Activated CD4-positive, alpha-beta T cell treated with anti-CD3 and anti-CD28 coated beads, Interleukin-2, amount 10 ng/mL, durations not matched to agents 24 days and 14 days (primary cell): ENCODE measurements around the gene PSMG3. TPM values are rescaled to one million over a fixed set of nuclear protein-coding genes. Genes with fewer than 3 reads are reported as not detected.
"Not testable (repeated sequence)": the region's sequence is repeated elsewhere in the genome, so short reads cannot be mapped to it uniquely, and the experiment has no call there.

Experiments
- DNase-seq: peaks from one replicate; pipeline ENCODE4 v3.0.0; 2022
- H3K27ac Mint-ChIP-seq: one replicate; pipeline ENCODE4 v1.8.0; 2022; ENCODE audit warnings: mild to moderate bottlenecking, mixed read lengths
- H3K27me3 Mint-ChIP-seq: one replicate; pipeline ENCODE4 v1.8.0; 2022; ENCODE audit warnings: mixed read lengths
- H3K36me3 Mint-ChIP-seq: one replicate; pipeline ENCODE4 v1.8.0; 2022; ENCODE audit warnings: low read depth, mild to moderate bottlenecking, mixed read lengths
- H3K4me1 Mint-ChIP-seq: one replicate; pipeline ENCODE4 v1.8.0; 2021; ENCODE audit warnings: mixed read lengths
- H3K4me3 Mint-ChIP-seq: one replicate; pipeline ENCODE4 v1.8.0; 2022; ENCODE audit warnings: mild to moderate bottlenecking, moderate library complexity, mixed read lengths
- H3K9me3 Mint-ChIP-seq: one replicate; pipeline ENCODE4 v1.8.0; 2021; ENCODE audit warnings: mixed read lengths
- intact Hi-C: fragments of 100-400 bp; cut with micrococcal nuclease; formaldehyde crosslinking; loops from one replicate; pipeline ENCODE4 v1.15.1; 2023
- total RNA-seq: library from RNA; stranded (reverse); gene quantifications from 2 replicates; pipeline ENCODE4 v1.2.3, GENCODE V29; 2022

Gene PSMG3
- total RNA-seq, 1 donor from 2014 or later, result 58.5 TPM

- Mint-ChIP-seq H3K9me3 (peaks cover 13% of the 10 kb centered on the region), H3K27me3 (peaks cover 22% of the 10 kb centered on the region), H3K4me3 (peak overlapping the region; percentile 38), H3K27ac (no peak overlapping the region), H3K4me1 (peaks cover 9% of the 10 kb centered on the region), H3K36me3 (no peaks in the 10 kb centered on the region)
- intact Hi-C loops, result no loop called here
- no peak for DNase-seq
These were observed 22.6 kb upstream of the PSMG3 start for GRCh38 chr7:1592299-1592871.

- no peak overlapping the region for H3K27ac Mint-ChIP-seq
- peaks cover 13% of the 10 kb centered on the region for H3K9me3 Mint-ChIP-seq
- H3K27me3 Mint-ChIP-seq, result peaks cover 22% of the 10 kb centered on the region
- DNase-seq, result no peak
- H3K36me3 Mint-ChIP-seq, result no peaks in the 10 kb centered on the region
- intact Hi-C loops, result no loop called here
- peaks cover 9% of the 10 kb centered on the region for H3K4me1 Mint-ChIP-seq
- H3K4me3 Mint-ChIP-seq, result peak overlapping the region; percentile 17
These were observed 22.0 kb upstream of the PSMG3 start for GRCh38 chr7:1591876-1592275.

GRCh38 chr7:1591396-1591795 lies 21.6 kb upstream of the PSMG3 start:
- Mint-ChIP-seq H3K9me3 (peaks cover 13% of the 10 kb centered on the region), H3K27ac (no peak overlapping the region), H3K27me3 (peaks cover 22% of the 10 kb centered on the region), H3K4me3 (no peak overlapping the region), H3K4me1 (peaks cover 9% of the 10 kb centered on the region), H3K36me3 (no peaks in the 10 kb centered on the region)
- DNase-seq, result no peak
- intact Hi-C loops, result no loop called here

GRCh38 chr7:1590887-1591286 lies 21.1 kb upstream of the PSMG3 start:
- intact Hi-C loops, result no loop called here
- Mint-ChIP-seq H3K4me1 (peaks cover 9% of the 10 kb centered on the region), H3K36me3 (no peaks in the 10 kb centered on the region), H3K9me3 (peaks cover 13% of the 10 kb centered on the region), H3K27me3 (peaks cover 22% of the 10 kb centered on the region), H3K27ac (no peak overlapping the region), H3K4me3 (no peak overlapping the region)
- DNase-seq, result no peak

- Mint-ChIP-seq H3K36me3 (no peaks in the 10 kb centered on the region), H3K27ac (no peak overlapping the region), H3K4me1 (peaks cover 9% of the 10 kb centered on the region), H3K4me3 (no peak overlapping the region), H3K27me3 (peaks cover 22% of the 10 kb centered on the region), H3K9me3 (peaks cover 13% of the 10 kb centered on the region)
- intact Hi-C loops, result no loop called here
- no peak for DNase-seq
These were observed 20.6 kb upstream of the PSMG3 start for GRCh38 chr7:1590476-1590875.

GRCh38 chr7:1588978-1589377 lies 19.1 kb upstream of the PSMG3 start:
- H3K4me1 Mint-ChIP-seq, result peaks cover 9% of the 10 kb centered on the region
- no peaks in the 10 kb centered on the region for H3K36me3 Mint-ChIP-seq
- DNase-seq, result no peak
- H3K4me3 Mint-ChIP-seq, result no peak overlapping the region
- peaks cover 22% of the 10 kb centered on the region for H3K27me3 Mint-ChIP-seq
- no peak overlapping the region for H3K27ac Mint-ChIP-seq
- H3K9me3 Mint-ChIP-seq, result peaks cover 9% of the 10 kb centered on the region
- intact Hi-C loops, result no loop called here

- H3K36me3 Mint-ChIP-seq, result no peaks in the 10 kb centered on the region
- intact Hi-C loops, result no loop called here
- H3K27me3 Mint-ChIP-seq, result peaks cover 19% of the 10 kb centered on the region
- H3K9me3 Mint-ChIP-seq, result peaks cover 9% of the 10 kb centered on the region
- H3K27ac Mint-ChIP-seq, result no peak overlapping the region
- peaks cover 8% of the 10 kb centered on the region for H3K4me1 Mint-ChIP-seq
- H3K4me3 Mint-ChIP-seq, result no peak overlapping the region
- DNase-seq, result no peak
These were observed 17.9 kb upstream of the PSMG3 start for GRCh38 chr7:1587738-1588137.

GRCh38 chr7:1586827-1587705 lies 17.2 kb upstream of the PSMG3 start:
- Mint-ChIP-seq H3K27me3 (peaks cover 14% of the 10 kb centered on the region), H3K9me3 (peaks cover 9% of the 10 kb centered on the region)
- intact Hi-C loops, result no loop called here

GRCh38 chr7:1586126-1586826 lies 16.4 kb upstream of the PSMG3 start:
- Mint-ChIP-seq H3K4me1 (no peaks in the 10 kb centered on the region), H3K9me3 (peaks cover 9% of the 10 kb centered on the region), H3K36me3 (no peaks in the 10 kb centered on the region), H3K27ac (no peak overlapping the region), H3K4me3 (no peak overlapping the region), H3K27me3 (peaks cover 8% of the 10 kb centered on the region)
- DNase-seq, result no peak
- intact Hi-C loops, result no loop called here

More at GRCh38 chr7:1586827-1587705, 17.2 kb upstream of the PSMG3 start:
- Mint-ChIP-seq H3K27ac (no peak overlapping the region), H3K4me1 (peaks cover 5% of the 10 kb centered on the region), H3K4me3 (no peak overlapping the region), H3K36me3 (no peaks in the 10 kb centered on the region)
- DNase-seq, result no peak

GRCh38 chr7:1585142-1585981 lies 15.5 kb upstream of the PSMG3 start:
- intact Hi-C loops, result no loop called here
- Mint-ChIP-seq H3K36me3 (no peaks in the 10 kb centered on the region), H3K4me3 (no peak overlapping the region), H3K27me3 (peaks cover 1% of the 10 kb centered on the region), H3K27ac (no peak overlapping the region), H3K9me3 (peaks cover 9% of the 10 kb centered on the region), H3K4me1 (no peaks in the 10 kb centered on the region)
- no peak for DNase-seq

- Mint-ChIP-seq H3K4me3 (no peak overlapping the region), H3K4me1 (peaks cover 3% of the 10 kb centered on the region), H3K27ac (no peak overlapping the region), H3K27me3 (no peaks in the 10 kb centered on the region), H3K36me3 (no peaks in the 10 kb centered on the region), H3K9me3 (peaks cover 9% of the 10 kb centered on the region)
- intact Hi-C loops, result no loop called here
- no peak for DNase-seq
These were observed 14.9 kb upstream of the PSMG3 start for GRCh38 chr7:1584700-1585099.

GRCh38 chr7:1583241-1583930 lies 13.6 kb upstream of the PSMG3 start:
- H3K27me3 Mint-ChIP-seq, H3K9me3 Mint-ChIP-seq, intact Hi-C loops, DNase-seq, H3K4me3 Mint-ChIP-seq, H3K4me1 Mint-ChIP-seq, H3K27ac Mint-ChIP-seq, H3K36me3 Mint-ChIP-seq: not testable (repeated sequence)

- Mint-ChIP-seq H3K9me3 (no peaks in the 10 kb centered on the region), H3K27me3 (no peaks in the 10 kb centered on the region), H3K36me3 (no peaks in the 10 kb centered on the region), H3K4me3 (no peak overlapping the region), H3K4me1 (peaks cover 7% of the 10 kb centered on the region), H3K27ac (no peak overlapping the region)
- no peak for DNase-seq
- intact Hi-C loops, result no loop called here
These were observed 10.7 kb upstream of the PSMG3 start for GRCh38 chr7:1580422-1581030.
